Measurements from ENCODE around the gene MRPL20. TPM values are rescaled to one million over a fixed set of nuclear protein-coding genes. Genes with fewer than 3 reads are reported as not detected.
"Not testable (repeated sequence)": the region's sequence is repeated elsewhere in the genome, so short reads cannot be mapped to it uniquely, and the experiment has no call there.

MRPL20 gene
- polyA plus RNA-seq, 4 donors = 110 to 137 (median 115) TPM

DNA sequence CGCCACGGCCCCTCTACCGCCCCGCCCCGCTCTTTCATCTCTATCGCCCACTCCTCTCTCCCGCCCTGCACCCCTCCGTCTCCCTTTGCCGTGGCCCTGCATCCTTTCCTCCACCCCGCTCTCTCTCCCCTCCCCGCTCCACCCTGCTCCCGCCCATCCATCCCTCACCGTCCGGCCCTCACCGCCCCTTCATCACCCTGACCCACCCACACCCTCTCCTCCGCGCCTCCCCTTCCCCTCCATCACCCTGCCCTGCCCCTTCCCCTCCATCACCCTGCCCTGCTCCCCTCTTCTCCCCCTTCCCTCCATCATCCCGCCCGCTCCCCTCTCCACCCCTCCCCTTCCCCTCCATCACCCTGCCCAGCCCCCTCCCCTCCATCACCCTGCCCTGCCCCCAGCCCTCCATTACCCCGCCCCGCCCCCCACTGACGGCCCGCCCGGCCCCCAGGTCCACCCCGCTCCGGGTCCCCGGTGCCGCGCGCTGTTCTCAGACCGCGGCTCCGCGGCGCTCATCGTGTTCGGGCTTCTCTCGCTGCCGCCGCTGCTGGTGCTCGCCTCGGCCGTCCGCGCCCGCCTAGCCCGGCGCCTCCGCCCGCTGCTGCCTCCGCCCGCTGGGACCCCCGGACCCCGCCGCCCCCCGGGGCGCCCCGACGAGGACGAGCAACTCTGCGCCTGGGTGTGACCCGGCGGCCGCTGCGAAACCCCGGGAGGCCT, 20.2 kb upstream of the MRPL20 start:
- no peak for DNase-seq (ENCODE audit: low read depth in 4 of 4, low spot score in 3 of 4)

GRCh38 chr1:1426496-1427105, 19.5 kb upstream of the MRPL20 start:
- no peak for DNase-seq (ENCODE audit: low read depth in 4 of 4, low spot score in 3 of 4)

DNA sequence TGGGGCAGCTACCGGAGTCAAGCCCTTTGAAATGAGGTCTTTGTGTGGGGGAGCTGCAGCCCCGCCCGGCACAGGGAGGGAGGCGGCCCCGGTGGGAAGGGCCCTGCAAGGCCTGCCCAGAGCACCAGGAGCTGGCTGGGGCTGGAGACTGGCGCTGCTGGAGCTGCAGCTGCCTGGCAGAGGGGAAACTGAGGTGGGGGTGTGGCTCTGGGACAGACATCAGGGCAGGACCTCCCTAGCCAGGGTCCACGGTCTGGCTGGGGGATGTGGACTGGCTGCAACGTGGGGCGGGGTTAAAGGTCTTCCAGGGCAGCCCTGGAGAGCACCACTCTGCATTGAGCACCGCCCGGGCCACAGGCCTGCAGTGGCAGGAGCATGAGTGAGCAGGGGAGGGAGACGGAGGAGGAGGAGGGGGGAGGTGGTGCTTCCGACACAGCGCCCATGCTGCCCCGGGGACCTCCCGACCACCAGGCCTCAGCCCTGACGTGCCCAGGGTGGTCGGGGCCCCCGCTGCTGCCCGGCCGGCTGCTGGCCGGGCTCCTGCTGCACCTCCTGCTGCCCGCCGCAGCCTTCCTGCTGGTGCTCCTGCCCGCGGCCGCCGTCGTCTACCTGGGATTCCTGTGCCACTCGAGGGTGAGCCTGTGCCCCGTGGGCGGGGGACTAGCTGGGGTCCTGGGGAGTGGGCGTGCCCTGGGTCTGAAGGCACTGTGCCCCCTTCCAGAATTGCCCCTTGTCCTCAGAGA, 18.8 kb upstream of the MRPL20 start:
- DNase-seq (ENCODE audit: low read depth in 4 of 4, low spot score in 3 of 4) = no peak

GRCh38 chr1:1425426-1425752, 18.3 kb upstream of the MRPL20 start:
- DNase-seq (ENCODE audit: low read depth in 4 of 4, low spot score in 3 of 4) = no peak

GRCh38 chr1:1424707-1425106, 17.6 kb upstream of the MRPL20 start:
- no peak for DNase-seq (ENCODE audit: low read depth in 4 of 4, low spot score in 3 of 4)

- no peak for DNase-seq (ENCODE audit: low read depth in 4 of 4, low spot score in 3 of 4)
Measured at GRCh38 chr1:1423245-1423597, 16.1 kb upstream of the MRPL20 start.

GRCh38 chr1:1422465-1423244, 15.6 kb upstream of the MRPL20 start:
- DNase-seq (ENCODE audit: low read depth in 4 of 4, low spot score in 3 of 4) = no peak

DNA sequence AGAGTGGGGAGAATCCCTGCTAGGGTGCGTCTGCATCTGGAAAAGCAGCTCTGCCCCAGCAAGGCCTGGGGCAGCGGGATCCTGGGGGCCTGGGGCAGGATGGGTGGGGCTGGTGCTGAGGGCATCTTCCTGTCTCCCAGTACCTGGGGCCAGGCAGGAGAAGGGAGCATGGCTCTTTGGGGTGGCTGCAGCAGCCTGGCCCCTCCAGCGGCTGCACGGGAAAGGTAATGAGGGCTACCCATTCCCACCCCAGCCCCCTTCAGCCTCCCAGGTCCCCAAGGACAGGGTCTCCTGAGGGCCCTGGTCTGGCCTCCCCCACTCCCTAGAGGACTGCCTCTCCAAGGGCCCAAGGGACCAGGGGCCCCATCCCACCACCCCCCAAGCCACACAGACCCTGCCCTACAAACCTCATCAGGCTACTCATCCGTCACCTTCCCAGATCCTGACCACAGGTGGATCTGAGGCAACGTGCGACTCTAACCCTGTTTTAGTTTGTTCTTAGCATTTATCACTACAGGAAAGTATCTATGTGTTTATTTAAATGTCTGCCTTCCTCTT, 14.9 kb upstream of the MRPL20 start:
- no peak for DNase-seq (ENCODE audit: low read depth in 4 of 4, low spot score in 3 of 4)

DNA sequence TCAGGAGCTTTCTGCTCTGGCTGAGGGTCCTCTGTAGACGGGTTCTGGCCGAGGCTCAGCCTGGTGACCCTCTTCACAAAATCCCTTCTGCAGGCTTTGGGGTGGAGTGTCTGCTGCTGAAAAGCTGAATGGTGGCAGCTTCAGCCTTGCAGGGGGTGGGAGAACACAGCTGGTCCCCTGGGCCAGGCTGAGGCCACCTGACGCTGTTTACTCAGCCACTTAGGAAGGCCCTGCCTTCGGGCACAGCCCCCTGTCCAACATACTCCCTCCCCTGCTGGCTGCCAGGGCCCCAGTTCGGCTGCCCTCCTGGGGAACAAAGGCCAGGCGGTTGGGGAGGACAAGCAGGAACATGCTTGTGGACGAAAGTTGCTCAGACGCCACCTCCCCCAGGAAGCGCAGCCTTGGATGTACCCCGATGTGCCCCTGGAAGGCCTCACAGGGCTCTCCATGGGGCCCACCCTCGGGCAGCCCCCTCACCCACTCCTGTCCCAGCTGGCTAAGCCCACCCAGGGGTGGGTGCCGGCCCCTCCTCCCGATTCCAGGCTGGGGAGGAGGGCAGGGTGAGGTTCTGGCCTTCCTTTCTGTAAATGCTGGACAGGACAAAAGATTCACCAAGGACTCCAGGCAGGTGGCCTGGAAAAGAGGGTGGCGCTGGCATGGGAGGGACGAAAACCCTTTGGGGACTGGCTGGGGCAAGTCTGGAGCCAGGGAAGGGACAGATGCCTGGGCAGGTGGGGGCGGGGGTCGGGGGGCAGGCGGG, 14.2 kb upstream of the MRPL20 start, which contains the start of gene ANKRD65:
TSS of gene ANKRD65 (minus strand) at position 130 of the 760 bp plus-strand sequence. CDS start 271 bp downstream, outside the sequence.
- no peak for DNase-seq (ENCODE audit: low read depth in 4 of 4, low spot score in 3 of 4)

GRCh38 chr1:1420654-1421141, 13.6 kb upstream of the MRPL20 start:
- no peak for DNase-seq (ENCODE audit: low read depth in 4 of 4, low spot score in 3 of 4)

GRCh38 chr1:1419813-1420653, 12.9 kb upstream of the MRPL20 start:
- no peak for DNase-seq (ENCODE audit: low read depth in 4 of 4, low spot score in 3 of 4)

GRCh38 chr1:1419363-1419812, 12.3 kb upstream of the MRPL20 start:
- no peak for DNase-seq (ENCODE audit: low read depth in 4 of 4, low spot score in 3 of 4)

GRCh38 chr1:1418464-1419362, 11.6 kb upstream of the MRPL20 start:
- DNase-seq (ENCODE audit: low read depth in 4 of 4, low spot score in 3 of 4) = no peak

- not testable (repeated sequence) for DNase-seq (ENCODE audit: low read depth in 4 of 4, low spot score in 3 of 4)
Measured at GRCh38 chr1:1417825-1418463, 10.9 kb upstream of the MRPL20 start.

DNA sequence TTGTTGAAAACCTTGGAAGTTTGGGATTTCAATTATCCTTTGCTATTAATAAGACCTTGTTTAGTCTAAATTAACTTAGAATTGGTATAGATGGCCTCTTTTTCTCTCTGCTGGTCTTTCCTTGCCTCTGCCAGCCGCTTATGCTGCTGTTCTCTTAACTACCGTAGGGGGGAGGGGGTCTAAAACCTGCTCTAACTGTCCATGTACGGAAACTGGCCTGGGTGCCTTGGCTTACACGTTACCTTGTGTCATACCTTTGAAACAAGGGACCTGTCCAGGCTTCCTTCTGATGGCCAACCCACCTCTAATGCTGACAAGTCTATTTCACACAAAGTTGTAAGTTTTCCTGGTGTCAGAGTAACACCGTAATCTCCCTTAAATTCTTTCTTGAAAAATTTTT, 10.3 kb upstream of the MRPL20 start:
- DNase-seq (ENCODE audit: low read depth in 4 of 4, low spot score in 3 of 4) = not testable (repeated sequence)

GRCh38 chr1:1415751-1416150, 8.7 kb upstream of the MRPL20 start:
- no peak for DNase-seq (ENCODE audit: low read depth in 4 of 4, low spot score in 3 of 4)

- DNase-seq (ENCODE audit: low read depth in 4 of 4, low spot score in 3 of 4) = not testable (repeated sequence)
Measured at GRCh38 chr1:1412311-1412902, 5.3 kb upstream of the MRPL20 start.

Data from right renal pelvis (tissue), 4 donors.